HepG2 (cell line): ENCODE results near the gene TSPAN3. TPM values are rescaled to one million over a fixed set of nuclear protein-coding genes. Genes with fewer than 3 reads are reported as not detected.

Experiments
- CBFB ChIP-seq: sonication (generic); formaldehyde crosslinking; IDR thresholded peaks from 2 replicates; pipeline ENCODE4 v1.4.0; 2020; ENCODE audit warnings: missing genetic modification reagents
- ETS1 ChIP-seq: sonication (generic); formaldehyde crosslinking; IDR thresholded peaks from 2 replicates; pipeline ENCODE4 v1.4.0; 2020; ENCODE audit warnings: missing genetic modification reagents
- HNRNPH1 ChIP-seq: fragments of 200-400 bp; formaldehyde crosslinking; optimal IDR thresholded peaks from 2 replicates; pipeline ENCODE3; 2017; ENCODE audit warnings: mild to moderate bottlenecking, low read depth, low read length
- HNRNPLL ChIP-seq: fragments of 200-400 bp; formaldehyde crosslinking; IDR thresholded peaks from 2 replicates; pipeline ENCODE4 v1.6.1; 2017; ENCODE audit warnings: mild to moderate bottlenecking, low read depth, low read length; ENCODE audit not compliant: poor library complexity, severe bottlenecking
- JUND ChIP-seq: sonication (generic); formaldehyde crosslinking; IDR thresholded peaks from 2 replicates; pipeline ENCODE4 v1.8.0; 2022; ENCODE audit warnings: mild to moderate bottlenecking, missing genetic modification reagents
- KLF16 ChIP-seq, 2 experiments: sonication (generic) in 1 of 2; formaldehyde crosslinking in 1 of 2; IDR thresholded peaks; 2 replicates each; pipeline versions ENCODE4 v1.6.1 to v1.8.0; 2016 to 2023; ENCODE audit warnings: missing genetic modification reagents in 2 of 2, missing compliant biosample characterization in 1 of 2
- KMT2A ChIP-seq: sonication (generic); formaldehyde crosslinking; IDR thresholded peaks from 2 replicates; pipeline ENCODE4 v1.4.0; 2020; ENCODE audit warnings: missing genetic modification reagents
- NFRKB ChIP-seq: fragments of 450-650 bp; IDR thresholded peaks from 2 replicates; pipeline ENCODE4 v1.6.1; 2017
- POGK ChIP-seq: sonication (generic); formaldehyde crosslinking; conservative IDR thresholded peaks from 2 replicates; pipeline ENCODE4 v1.8.0; 2022; ENCODE audit warnings: mild to moderate bottlenecking, moderate library complexity, missing genetic modification reagents
- REL ChIP-seq: sonication (generic); formaldehyde crosslinking; conservative IDR thresholded peaks from 2 replicates; pipeline ENCODE4 v1.8.0; 2022; ENCODE audit warnings: mild to moderate bottlenecking, missing genetic modification reagents, moderate library complexity
- TCF7 ChIP-seq: sonication (generic); IDR thresholded peaks from 2 replicates; pipeline ENCODE4 v1.6.1; 2016; ENCODE audit warnings: antibody characterized with exemption, low read depth
- TIGD3 ChIP-seq: sonication (generic); formaldehyde crosslinking; IDR thresholded peaks from 2 replicates; pipeline ENCODE4 v1.5.1; 2020; ENCODE audit warnings: mild to moderate bottlenecking, missing genetic modification reagents, borderline replicate concordance
- TOPORS ChIP-seq: sonication (generic); formaldehyde crosslinking; IDR thresholded peaks from 2 replicates; pipeline ENCODE4 v1.8.0; 2023; ENCODE audit warnings: mild to moderate bottlenecking, missing genetic modification reagents
- ZBTB39 ChIP-seq: sonication (generic); formaldehyde crosslinking; IDR thresholded peaks from 2 replicates; pipeline ENCODE4 v1.5.0; 2020; ENCODE audit warnings: missing genetic modification reagents
- ZNF205 ChIP-seq: IDR thresholded peaks from 2 replicates; pipeline ENCODE4 v1.6.1; 2018; ENCODE audit warnings: missing biosample characterization, missing genetic modification reagents
- ZNF274 ChIP-seq: sonication (generic); formaldehyde crosslinking; IDR thresholded peaks from 2 replicates; pipeline ENCODE4 v1.5.1; 2020; ENCODE audit warnings: mild to moderate bottlenecking, missing genetic modification reagents
- ZNF276 ChIP-seq: sonication (generic); formaldehyde crosslinking; IDR thresholded peaks from 2 replicates; pipeline ENCODE4 v1.4.0; 2020; ENCODE audit warnings: mild to moderate bottlenecking, low read depth, missing genetic modification reagents
- ZNF557 ChIP-seq: sonication (generic); formaldehyde crosslinking; IDR thresholded peaks from 2 replicates; pipeline ENCODE4 v1.4.0; 2020; ENCODE audit warnings: missing genetic modification reagents
- ZNF564 ChIP-seq: sonication (generic); formaldehyde crosslinking; IDR thresholded peaks from 2 replicates; pipeline ENCODE4 v1.8.1; 2023; ENCODE audit warnings: mild to moderate bottlenecking, missing genetic modification reagents
- ZNF577 ChIP-seq: sonication (generic); formaldehyde crosslinking; IDR thresholded peaks from 2 replicates; pipeline ENCODE4 v1.4.0; 2020; ENCODE audit warnings: mild to moderate bottlenecking, low read depth, missing genetic modification reagents, borderline replicate concordance
- ZSCAN30 ChIP-seq: sonication (generic); formaldehyde crosslinking; IDR thresholded peaks from 2 replicates; pipeline ENCODE4 v1.5.0; 2020; ENCODE audit warnings: mild to moderate bottlenecking, missing genetic modification reagents
- ZSCAN31 ChIP-seq: sonication (generic); formaldehyde crosslinking; IDR thresholded peaks from 2 replicates; pipeline ENCODE4 v1.5.0; 2020; ENCODE audit warnings: low read depth, mild to moderate bottlenecking, missing genetic modification reagents
- polyA plus RNA-seq, 8 experiments: library from polyadenylated mRNA; depleted of rRNA in 3 of 8; stranded (reverse) in 7 of 8; unstranded in 1 of 8; fragments of >200 nt; fragmentation: Illumina TruSeq in 4 of 8; extraction: Trizol in 4 of 8; gene quantifications; 2 replicates each; pipeline versions ENCODE4 v1.2.1 to v1.2.3, GENCODE V29; 2011 to 2016; ENCODE audit warnings: low read depth in 4 of 8, missing spikeins in 1 of 8, mixed read lengths in 1 of 8; ENCODE audit not compliant: insufficient read depth in 1 of 8
- total RNA-seq, 5 experiments: library from RNA; depleted of rRNA; stranded (reverse); fragments of >200 nt; fragmentation: Illumina TruSeq; extraction: Trizol; gene quantifications; 2 replicates each; pipeline ENCODE4 v1.2.3, GENCODE V29; 2016; ENCODE audit warnings: low read depth in 1 of 5

TSPAN3 gene
- total and polyA plus RNA-seq, 2 of the 13 experiments (the other 11 are each of a cell fraction or from before 2014, with no cell fraction given), result 167 to 170 TPM

GRCh38 chr15:77032052-77032646 is 38.8 kb downstream of the TSPAN3 start (continued):
- TF ChIP-seq ZNF276 (CRISPR knock-in tag) (no peak; the same call in 1 of the 2 replicates), KMT2A (peak; percentile 47), KLF16 (CRISPR knock-in tag; IDR thresholded peaks at IDR 0.05) (0 out of 4 replicates have a peak, but pooled peaks of 1 of the 2 experiments have one; percentile 16), ZNF205 (CRISPR knock-in tag) (peak; percentile 63; the same call in 1 of the 2 replicates), HNRNPH1 (no peak), TOPORS (CRISPR knock-in tag) (peak; percentile 85; the same call in 1 of the 2 replicates), CBFB (0 out of 2 replicates have a peak, but pooled peaks have one; percentile 34), ZNF274 (no peak), ZSCAN30 (CRISPR knock-in tag) (no peak), ETS1 (CRISPR knock-in tag) (no peak), NFRKB (no peak), HNRNPLL (peak; percentile 22), TIGD3 (CRISPR knock-in tag) (no peak), ZNF557 (CRISPR knock-in tag) (no peak), POGK (CRISPR knock-in tag) (peak; percentile 84; the same call in 1 of the 2 replicates), ZNF564 (CRISPR knock-in tag) (peak; percentile 38; the same call in 1 of the 2 replicates), TCF7 (peak; percentile 95), REL (CRISPR knock-in tag) (no peak), ZSCAN31 (CRISPR knock-in tag) (0 out of 2 replicates have a peak, but pooled peaks have one; percentile 8), ZNF577 (CRISPR knock-in tag) (no peak), JUND (CRISPR knock-in tag) (no peak), ZBTB39 (CRISPR knock-in tag) (no peak)
